ENCODE data around the gene BUB1B. TPM values are rescaled to one million over a fixed set of nuclear protein-coding genes. Genes with fewer than 3 reads are reported as not detected.

The BUB1B gene
- total RNA-seq, 1 experiment from 2014 or later, result 92.9 TPM

DNA sequence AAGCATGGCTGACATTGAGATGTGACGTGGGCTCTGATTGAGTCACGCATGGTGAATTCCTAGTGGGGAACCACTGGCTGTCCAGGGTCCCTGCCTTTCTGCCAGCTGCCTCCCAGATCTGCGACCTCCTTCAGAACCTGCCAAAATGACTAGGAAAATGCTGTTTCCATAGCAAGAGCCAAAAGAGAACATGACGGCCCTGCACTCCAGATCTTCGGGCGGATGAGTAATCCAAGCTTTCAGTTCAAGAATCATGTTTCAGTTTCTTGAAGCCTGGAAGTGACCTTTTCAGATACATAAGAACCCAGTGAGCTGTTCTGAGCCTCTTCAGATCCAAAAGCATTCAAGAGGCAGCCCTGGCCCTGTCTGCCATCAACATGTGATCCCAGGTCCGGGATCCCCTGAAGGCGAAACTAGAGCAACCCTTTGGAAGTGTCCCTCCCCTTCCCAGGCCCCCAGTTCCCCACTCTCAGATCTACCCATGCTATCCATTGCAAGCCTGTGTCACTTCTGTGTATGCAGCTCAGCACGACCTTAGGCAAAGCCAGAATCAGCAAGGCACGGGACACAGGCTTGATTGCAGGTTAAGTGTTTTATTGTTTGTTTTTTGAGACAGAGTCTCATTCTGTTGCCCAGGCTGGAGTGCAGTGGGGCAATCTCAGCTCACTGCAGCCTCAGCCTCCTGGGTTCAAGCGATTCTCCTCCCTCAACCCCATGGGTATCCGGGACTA lies 102.3 kb downstream of the BUB1B start:
- TF ChIP-seq SRF (IDR thresholded peaks at IDR 0.05; ENCODE audit: low read depth) (no peak), CBX3 (IDR thresholded peaks at IDR 0.05; ENCODE audit: low read depth) (no peak), EZH2phosphoT487 (IDR thresholded peaks at IDR 0.05; ENCODE audit: borderline replicate concordance) (no peak), POLR2AphosphoS5 (IDR thresholded peaks at IDR 0.05; ENCODE audit: low read depth, low read length) (no peak), SIN3A (IDR thresholded peaks at IDR 0.05; ENCODE audit: low read depth) (no peak)
- TF ChIP-seq, protein P1, sequence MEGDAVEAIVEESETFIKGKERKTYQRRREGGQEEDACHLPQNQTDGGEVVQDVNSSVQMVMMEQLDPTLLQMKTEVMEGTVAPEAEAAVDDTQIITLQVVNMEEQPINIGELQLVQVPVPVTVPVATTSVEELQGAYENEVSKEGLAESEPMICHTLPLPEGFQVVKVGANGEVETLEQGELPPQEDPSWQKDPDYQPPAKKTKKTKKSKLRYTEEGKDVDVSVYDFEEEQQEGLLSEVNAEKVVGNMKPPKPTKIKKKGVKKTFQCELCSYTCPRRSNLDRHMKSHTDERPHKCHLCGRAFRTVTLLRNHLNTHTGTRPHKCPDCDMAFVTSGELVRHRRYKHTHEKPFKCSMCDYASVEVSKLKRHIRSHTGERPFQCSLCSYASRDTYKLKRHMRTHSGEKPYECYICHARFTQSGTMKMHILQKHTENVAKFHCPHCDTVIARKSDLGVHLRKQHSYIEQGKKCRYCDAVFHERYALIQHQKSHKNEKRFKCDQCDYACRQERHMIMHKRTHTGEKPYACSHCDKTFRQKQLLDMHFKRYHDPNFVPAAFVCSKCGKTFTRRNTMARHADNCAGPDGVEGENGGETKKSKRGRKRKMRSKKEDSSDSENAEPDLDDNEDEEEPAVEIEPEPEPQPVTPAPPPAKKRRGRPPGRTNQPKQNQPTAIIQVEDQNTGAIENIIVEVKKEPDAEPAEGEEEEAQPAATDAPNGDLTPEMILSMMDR (IDR thresholded peaks at IDR 0.05 in 2 of 3, conservative IDR thresholded peaks at IDR 0.05 in 1 of 3; ENCODE audit: borderline replicate concordance in 1 of 3, insufficient read depth in 1 of 3, low read depth in 2 of 3, low read length in 2 of 3), result no peak
- RAD21 ChIA-PET (ENCODE audit: low non-redundant PET in 1 of 2, low total read pairs in 2 of 2, uncharacterized antibody in 2 of 2, unreplicated experiment in 2 of 2), result no interaction called here
- Histone ChIP-seq H3K27ac (ENCODE audit: low read depth, low read length) (no peak overlapping the region), H3K9me2 (ENCODE audit: insufficient read depth) (no peaks in the 10 kb centered on the region), H3K9ac (ENCODE audit: low read length) (no peak overlapping the region), H2AFZ (ENCODE audit: low read depth, low read length, poor library complexity, severe bottlenecking) (no peak overlapping the region), H3K36me3 (ENCODE audit: control insufficient read depth in 1 of 2, insufficient read depth in 2 of 2, low read length in 2 of 2) (peaks cover 0 to 3% of the 10 kb centered on the region in 2 experiments; a peak in 1 of 4 replicates), H3K27me3 (ENCODE audit: insufficient read depth, low read length) (no peaks in the 10 kb centered on the region), H4K20me1 (ENCODE audit: insufficient read depth) (no peaks in the 10 kb centered on the region), H3K4me2 (ENCODE audit: low read length) (no peak overlapping the region), H3K4me3 (replicated peaks in 1 of 2; ENCODE audit: low read depth in 1 of 2, low read length in 2 of 2) (no peak overlapping the region), H3K9me3 (ENCODE audit: control insufficient read depth in 1 of 2, insufficient read depth in 1 of 2, low read depth in 1 of 2, low read length in 2 of 2) (no peaks in the 10 kb centered on the region), H3K79me2 (ENCODE audit: insufficient read depth, low read length) (no peaks in the 10 kb centered on the region), H3K4me1 (ENCODE audit: control insufficient read depth in 1 of 2, insufficient read depth in 2 of 2, low read length in 2 of 2) (peaks cover 17 to 34% of the 10 kb centered on the region in 2 experiments)
- CTCF ChIA-PET, result interaction anchor here (2.3 kb wide), 1 partner anchor 12 kb away, joined by 8 read pairs; no protein-coding TSS in a partner anchor
- no TSS peak for BruUV-seq (replicated peaks)
- intact Hi-C loops (cut with micrococcal nuclease), result no loop called here
- DNase-seq (ENCODE audit: low read depth, low spot score), result no peak
- POLR2A ChIA-PET, result no interaction called here
- no peak for ATAC-seq

Measured in HCT116 (cell line).